Dermis blood vessel endothelial cell (primary cell): ENCODE results near the gene TMEM106C. TPM values are rescaled to one million over a fixed set of nuclear protein-coding genes. Genes with fewer than 3 reads are reported as not detected.

Source experiments
- DNase-seq: peaks from one replicate; pipeline ENCODE4 v3.0.0; 2010
- total RNA-seq: library from RNA; depleted of rRNA; stranded (reverse); fragments of >200 nt; gene quantifications from 2 replicates; pipeline ENCODE4 v1.2.3, GENCODE V29; 2014

The TMEM106C gene
- total RNA-seq, 1 donor from 2014 or later, result 74.4 TPM

DNA sequence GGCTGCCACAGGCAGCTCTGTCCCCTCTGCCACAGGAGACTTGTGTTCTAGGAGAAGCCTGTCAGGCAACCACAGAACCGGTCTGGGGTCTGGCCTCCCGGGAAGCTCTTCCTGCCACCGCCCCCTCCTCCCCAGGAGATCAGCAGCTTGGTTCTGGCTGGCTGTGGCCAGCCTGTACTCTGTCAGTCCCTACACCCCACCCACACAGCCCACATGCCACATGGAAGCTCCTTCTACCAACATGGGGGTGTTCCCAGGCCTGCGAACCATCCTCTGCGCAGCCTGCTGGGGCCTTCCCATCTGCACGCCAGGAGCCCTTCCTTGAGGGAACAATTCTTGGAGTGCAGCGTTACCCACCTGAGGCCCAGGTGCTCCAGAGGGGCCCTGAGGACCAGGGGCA lies 16.8 kb downstream of the TMEM106C start:
- DNase-seq, result no peak

- DNase-seq, result no peak
Measured at GRCh38 chr12:47980779-47981495, 17.5 kb downstream of the TMEM106C start.

GRCh38 chr12:47981496-47982260 lies 18.3 kb downstream of the TMEM106C start:
- DNase-seq, result no peak

- DNase-seq, result no peak
Measured at GRCh38 chr12:47982311-47982710, 18.9 kb downstream of the TMEM106C start.

GRCh38 chr12:47982770-47983169 lies 19.4 kb downstream of the TMEM106C start:
- no peak for DNase-seq

- no peak for DNase-seq
Measured at GRCh38 chr12:47983541-47984115, 20.2 kb downstream of the TMEM106C start.

DNA sequence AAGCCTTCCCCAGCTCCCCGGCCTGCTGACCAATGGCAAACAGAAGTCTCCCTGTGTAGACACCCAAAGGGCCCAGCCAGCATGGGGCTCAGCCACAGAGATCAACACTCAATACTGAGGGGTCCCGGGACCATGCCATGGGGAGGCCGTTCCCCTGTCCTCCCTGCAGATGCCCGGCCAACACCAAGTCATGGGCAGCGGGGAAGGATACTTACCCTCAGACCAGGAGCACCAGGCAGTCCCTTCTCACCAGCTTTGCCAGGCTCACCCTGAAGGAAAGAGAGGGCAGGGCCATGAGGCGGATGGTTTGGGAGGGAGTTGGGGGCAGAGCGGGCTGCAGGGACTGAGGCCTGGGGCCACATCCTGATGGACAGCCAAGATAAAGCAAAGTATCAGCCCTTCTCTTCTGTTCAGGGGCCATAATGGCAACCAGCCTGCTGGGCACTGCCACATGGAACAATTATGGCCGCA lies 21.0 kb downstream of the TMEM106C start:
- no peak for DNase-seq

DNA sequence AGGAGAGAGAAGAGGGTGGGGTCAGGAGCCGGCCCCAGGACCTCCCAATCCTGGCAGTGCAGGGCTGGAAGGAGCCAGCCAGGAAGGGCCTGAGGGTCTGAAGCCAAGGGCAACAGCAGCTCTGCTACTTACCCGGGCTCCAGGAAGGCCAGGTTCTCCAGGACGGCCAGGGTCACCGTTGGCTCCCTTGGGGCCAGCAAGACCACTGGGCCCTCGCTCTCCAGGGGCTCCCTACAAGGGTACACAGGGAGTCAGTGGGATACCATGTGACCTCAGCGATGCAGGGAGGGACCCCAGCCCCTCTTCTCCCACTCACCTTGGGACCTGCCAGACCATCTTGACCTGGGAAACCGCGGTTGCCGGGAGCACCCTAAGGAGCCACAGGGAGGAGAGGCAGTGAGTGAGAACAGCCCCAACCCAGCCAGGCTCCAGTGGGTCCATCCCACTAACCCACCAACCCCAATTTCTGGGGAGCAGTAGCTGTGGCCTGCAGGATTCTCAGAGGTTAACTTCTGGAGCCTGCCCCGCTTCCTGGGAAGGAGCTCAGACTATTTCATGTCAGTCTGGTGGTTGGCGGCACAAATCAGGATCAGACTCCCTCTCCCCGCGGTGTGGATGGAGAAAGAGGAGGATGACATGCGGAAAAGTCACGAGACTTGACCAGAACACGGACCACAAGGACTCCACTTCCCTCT lies 22.3 kb downstream of the TMEM106C start:
- DNase-seq, result no peak

DNA sequence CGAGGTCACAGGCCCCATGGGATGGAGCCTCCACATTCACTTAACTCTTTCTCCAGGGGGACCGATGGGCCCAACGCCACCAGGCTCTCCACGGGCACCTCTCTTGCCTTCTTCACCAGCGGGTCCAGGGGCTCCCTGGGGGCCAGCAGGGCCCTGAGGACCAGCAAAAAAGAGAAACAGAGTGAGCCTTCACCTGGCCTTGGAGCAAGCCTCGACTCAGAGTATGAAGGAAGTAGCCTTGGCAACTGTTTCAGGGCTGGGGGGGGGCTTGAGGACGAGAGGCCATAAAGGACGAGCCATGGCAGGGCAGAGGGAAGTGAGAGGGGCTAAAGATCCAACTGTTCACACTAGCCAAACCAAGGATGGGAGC lies 22.9 kb downstream of the TMEM106C start:
- DNase-seq, result no peak

DNA sequence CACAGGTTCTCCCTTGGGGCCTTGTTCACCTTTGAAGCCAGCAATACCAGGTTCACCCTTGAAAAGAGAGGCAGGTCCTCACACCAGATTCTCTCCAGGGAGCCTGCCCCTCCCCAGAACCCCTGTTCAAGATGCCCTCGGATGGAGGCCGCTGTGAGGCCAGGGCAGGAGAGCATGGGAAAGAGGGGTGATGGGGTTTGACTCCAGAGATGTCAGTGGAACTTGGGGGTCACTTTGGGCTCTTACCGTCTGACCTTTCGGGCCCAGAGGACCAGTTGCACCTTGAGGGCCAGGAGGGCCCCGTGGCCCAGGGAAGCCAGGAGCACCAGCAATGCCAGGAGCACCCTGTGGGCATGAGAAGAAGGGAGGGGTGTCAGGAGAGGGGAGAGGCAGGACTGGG lies 23.4 kb downstream of the TMEM106C start:
- no peak for DNase-seq

- no peak for DNase-seq
Measured at GRCh38 chr12:47987411-47988072, 24.1 kb downstream of the TMEM106C start.

GRCh38 chr12:47988073-47989022 lies 25.0 kb downstream of the TMEM106C start:
- peak; percentile 6 for DNase-seq

DNA sequence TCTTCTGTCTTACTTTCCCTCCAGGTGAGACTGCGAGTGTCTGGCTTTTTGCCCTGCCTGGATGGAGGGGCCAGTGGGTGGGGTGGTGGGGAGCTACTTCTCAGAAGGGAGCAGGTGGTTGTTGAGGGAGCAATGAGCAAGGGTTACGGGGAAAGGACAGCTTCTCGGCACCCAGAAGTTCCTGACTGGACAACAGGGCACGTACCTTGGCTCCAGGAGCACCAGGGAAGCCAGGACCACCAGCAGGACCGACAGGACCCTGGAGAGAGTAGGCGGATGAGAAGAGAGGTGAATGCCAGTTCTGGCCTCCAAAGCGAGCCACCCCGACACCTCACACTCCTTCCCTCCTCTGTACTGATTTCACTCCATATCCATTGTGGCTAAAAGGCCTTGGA lies 25.6 kb downstream of the TMEM106C start:
- DNase-seq, result no peak

DNA sequence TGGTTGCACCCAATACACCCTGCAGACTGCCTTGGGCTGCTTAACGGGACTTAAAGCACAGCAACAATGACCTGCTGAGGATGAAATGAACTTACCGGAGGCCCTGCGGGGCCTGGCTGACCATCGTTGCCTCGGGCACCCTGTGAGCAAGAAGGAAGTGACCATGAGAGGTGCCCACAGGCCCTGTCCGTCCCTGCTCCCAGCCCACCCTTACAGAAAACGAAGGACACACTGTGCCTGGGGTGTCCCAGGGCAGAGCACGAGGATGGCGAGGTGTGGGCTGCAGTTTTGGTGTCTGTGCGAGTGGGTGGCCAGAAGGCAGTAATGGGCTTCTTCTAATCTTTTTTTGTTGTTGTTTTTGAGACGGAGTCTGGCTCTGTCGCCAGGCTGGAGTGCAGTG lies 26.3 kb downstream of the TMEM106C start:
- DNase-seq, result no peak

DNA sequence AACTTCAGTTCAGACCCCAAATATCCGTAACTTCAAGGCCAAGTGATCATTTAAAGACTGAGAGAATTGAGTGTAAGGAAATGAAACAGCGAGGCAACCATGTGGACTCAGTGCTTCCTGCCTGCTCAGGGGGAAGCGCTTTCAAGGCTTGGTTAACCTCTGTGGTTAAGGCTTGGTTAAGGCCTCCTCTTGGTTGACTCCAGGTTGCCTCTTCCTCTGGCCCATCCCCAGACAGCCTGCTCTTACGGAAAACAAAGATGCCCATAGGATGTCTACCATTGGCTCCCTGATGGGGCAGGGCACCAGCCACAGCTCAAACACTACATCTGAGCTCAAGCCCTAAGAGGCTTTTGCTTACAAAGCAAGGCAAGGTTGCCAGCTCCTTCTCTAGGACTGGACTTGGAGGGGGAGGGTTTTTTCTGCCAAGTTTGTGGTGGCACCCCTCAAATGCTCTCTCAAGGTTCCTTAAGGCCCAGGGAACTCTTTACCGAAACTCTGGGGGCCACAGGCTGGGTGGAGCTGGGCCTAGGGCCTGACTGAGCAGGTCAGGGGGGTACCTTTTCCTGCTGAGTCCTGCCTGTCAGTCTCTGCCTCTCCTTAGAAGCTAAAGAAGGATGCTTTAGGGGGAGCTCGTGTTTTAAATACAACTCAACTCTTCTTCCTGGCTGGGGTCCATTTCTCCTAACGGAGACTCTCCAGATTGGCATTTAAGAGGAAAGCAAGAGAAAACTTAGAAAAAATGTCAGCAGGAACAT lies 27.1 kb downstream of the TMEM106C start:
- DNase-seq, result no peak

GRCh38 chr12:47991106-47992061 lies 28.0 kb downstream of the TMEM106C start:
- DNase-seq, result no peak

GRCh38 chr12:47992776-47993175 lies 29.4 kb downstream of the TMEM106C start:
- no peak for DNase-seq

GRCh38 chr12:47993491-47993890 lies 30.1 kb downstream of the TMEM106C start:
- DNase-seq, result no peak

DNA sequence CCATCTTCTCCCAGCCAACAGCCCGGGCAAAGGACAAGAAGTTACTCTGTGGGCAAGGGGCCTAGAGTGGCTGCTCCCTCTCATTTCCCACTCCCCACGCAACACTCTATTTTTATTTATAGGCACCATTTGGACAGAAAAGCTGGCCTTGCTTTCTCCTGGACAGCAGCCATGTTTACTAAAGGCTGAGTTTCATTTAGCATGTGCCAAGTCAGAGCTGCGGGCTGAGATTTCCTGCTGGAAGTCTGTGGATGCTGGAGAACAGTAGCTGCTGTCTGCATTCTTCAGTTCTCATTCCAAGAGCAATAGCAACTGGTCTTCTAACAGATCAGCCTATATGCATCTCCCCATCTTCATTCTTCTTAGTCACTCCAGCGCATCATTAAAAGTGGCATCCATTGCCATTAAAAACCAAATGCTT lies 32.6 kb downstream of the TMEM106C start:
- DNase-seq, result peak; percentile 21
